Hindlimb muscle (tissue), 1 donor: Measurements from ENCODE around the gene RAB11FIP5. TPM values are rescaled to one million over a fixed set of nuclear protein-coding genes. Genes with fewer than 3 reads are reported as not detected.
"Not testable (repeated sequence)": the region's sequence is repeated elsewhere in the genome, so short reads cannot be mapped to it uniquely, and the experiment has no call there.

Experiments used
- DNase-seq: peaks from one replicate; pipeline ENCODE4 v3.0.0-alpha.2; 2013
- polyA plus RNA-seq: library from polyadenylated mRNA; unstranded; fragments of 120-200 nt; gene quantifications from one replicate; pipeline ENCODE4 v1.2.1, GENCODE V29; 2013; ENCODE audit not compliant: insufficient read length

RAB11FIP5 gene, protein sequence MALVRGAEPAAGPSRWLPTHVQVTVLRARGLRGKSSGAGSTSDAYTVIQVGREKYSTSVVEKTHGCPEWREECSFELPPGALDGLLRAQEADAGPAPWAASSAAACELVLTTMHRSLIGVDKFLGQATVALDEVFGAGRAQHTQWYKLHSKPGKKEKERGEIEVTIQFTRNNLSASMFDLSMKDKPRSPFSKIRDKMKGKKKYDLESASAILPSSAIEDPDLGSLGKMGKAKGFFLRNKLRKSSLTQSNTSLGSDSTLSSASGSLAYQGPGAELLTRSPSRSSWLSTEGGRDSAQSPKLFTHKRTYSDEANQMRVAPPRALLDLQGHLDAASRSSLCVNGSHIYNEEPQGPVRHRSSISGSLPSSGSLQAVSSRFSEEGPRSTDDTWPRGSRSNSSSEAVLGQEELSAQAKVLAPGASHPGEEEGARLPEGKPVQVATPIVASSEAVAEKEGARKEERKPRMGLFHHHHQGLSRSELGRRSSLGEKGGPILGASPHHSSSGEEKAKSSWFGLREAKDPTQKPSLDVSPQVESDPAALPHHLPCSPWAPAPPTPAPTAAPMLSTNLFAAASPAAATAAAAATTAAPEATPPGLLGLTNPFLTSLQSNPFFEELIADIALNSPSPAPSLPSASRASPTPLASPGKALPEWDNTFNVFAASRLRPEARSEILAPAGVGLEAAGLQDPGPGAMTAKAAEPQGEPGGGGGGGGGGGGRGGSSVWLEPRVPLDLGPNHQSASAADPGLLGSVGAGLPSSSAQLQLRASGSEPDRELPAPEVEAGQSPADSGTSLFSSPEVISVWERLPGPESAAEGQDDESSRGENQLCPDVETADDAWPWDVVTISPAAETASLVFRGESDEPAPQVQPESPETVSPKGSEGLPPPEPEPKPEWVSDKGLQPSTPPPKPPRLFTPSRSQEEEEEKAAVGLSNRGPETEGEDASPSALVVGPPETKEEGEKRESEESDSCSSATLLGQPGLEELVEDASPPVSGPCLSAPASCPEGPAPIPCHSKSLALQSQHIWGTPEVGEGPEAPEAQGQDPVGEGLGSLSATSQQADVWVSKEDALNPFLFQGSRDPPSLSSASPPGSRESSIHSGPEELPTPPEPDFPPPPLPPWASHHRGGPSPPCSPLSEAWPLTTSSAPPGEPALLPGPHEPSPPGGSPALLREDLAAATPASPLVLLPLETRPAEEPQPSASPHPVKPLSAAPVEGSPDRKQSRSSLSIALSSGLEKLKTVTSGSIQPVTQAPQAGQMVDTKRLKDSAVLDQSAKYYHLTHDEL (N-terminal part only)
- polyA plus RNA-seq = 18.8 TPM

- DNase-seq = peak; percentile 81
Observed at GRCh38 chr2:73112913-73113854, at the start of gene RAB11FIP5. RAB11FIP5 (minus strand) TSS chr2:73112948; CDS start chr2:73112777, 171 bp downstream.

DNA sequence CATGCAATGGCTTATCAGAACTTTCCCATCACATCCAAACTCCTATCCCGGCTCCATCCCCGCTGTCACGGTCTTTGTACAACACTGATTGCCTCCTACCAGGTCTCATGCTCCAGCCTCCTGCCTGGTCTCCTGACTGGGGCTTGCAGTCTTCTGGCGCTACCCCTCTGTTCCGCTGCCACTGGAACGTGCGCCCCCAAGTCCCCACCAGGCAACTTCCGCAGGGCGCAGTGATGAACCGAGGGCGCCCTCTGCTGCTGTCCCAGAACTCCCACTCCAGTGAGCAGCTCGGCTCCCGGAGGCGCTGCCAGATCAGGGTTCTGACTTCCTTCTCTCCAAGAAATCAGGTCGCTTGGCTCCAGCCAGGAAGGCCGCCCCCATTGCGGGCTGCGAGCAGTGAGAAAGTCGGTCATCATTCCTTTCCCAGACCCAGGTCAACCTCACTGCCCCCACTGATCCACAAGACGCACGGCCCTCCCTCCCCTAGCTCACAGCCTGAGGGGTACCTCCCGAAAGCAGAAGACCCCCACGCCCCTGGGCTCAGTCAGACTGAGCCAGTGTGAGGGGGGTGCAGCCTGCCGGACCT is 43.9 kb upstream of the RAB11FIP5 start:
- peak; percentile 63 for DNase-seq

DNA sequence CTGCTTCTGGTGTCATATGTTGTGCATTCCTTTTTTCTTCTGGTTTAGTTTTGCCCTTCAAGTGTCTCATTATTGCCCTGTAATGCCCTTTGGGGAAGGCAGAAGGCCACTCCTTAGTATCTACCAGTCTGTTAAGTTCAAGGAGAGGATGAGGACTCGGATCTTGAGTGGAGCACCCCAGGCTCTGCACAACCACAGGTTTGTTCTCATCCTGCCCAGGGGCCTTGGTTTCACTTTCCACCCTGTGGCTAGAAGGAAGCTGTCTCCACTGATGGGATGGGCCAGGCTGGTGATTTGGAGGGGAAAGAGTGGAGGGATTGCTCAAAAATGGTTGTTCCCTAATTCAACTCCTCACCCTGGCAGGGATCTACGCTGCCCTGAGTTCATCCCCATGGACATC is 30.2 kb upstream of the RAB11FIP5 start:
- no peak for DNase-seq

DNA sequence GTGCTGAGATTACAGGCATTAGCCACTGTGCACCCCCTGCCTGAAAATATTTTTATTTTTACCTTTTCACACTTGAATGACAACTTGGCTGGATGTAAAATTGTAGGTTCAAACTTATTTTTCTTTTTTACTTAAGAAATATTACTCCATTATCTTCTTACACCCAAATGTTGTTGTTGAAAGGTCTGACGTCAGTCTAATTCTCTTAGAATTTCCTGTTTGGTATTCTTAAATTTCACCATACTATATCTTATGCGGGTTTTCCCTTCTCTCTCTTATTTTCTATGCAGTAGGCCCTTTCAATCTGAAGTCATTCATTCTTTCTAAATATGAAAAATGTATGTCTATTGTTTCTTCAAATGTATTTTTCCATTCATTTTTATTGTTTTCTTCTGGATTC is 29.1 kb upstream of the RAB11FIP5 start:
- DNase-seq = no peak

GRCh38 chr2:73135236-73135635 is 22.5 kb upstream of the RAB11FIP5 start:
- no peak for DNase-seq

DNA sequence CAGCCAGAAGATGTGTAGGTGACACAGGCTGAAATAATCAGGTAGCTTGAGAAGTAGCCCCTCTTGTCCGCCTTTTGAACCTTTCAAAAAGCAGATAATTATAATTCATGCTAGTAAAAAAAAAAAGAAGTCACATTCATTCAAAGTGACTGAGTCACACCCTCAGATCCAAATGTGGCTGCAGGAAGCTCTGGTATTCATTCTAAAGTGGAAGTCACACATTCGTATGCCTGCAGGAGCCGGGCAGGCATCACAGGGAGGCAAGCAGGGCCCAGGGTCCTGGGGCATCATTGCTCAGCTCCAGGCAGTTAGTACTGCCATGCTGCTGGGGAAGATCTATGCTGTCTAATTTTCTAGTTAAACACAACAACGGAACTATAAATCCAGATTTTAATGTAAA is 21.7 kb upstream of the RAB11FIP5 start:
- DNase-seq = no peak

DNA sequence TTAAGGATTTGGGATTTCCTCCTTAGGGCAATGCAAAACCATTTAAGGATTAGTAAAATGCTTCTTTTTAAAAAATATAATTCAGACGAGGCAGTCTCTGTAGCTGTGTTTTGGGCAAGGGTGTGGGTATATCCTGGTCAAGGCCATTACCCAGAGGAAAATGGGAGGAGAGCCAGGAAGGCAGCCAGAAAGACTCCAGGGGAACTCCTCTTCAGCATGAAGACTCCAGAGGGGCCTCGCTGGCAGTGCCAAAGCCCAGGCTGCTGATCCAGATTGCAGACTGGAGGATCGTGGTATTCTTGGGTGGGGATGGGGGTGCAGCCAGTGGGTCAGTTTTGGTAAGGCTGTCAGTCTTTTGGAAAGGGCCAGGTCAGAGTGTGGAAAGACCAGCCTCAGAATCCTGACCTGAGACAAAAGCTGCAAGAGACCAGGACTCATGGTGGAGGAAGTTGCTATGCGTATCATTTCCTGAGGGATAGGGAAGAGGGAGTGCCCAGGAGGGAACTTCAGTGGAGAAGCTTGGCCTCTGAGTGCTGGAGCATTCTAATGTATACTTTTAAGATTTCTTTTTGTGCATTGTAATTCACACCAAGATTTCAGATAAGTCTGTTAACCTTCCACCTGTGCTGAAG is 20.9 kb upstream of the RAB11FIP5 start:
- no peak for DNase-seq

DNA sequence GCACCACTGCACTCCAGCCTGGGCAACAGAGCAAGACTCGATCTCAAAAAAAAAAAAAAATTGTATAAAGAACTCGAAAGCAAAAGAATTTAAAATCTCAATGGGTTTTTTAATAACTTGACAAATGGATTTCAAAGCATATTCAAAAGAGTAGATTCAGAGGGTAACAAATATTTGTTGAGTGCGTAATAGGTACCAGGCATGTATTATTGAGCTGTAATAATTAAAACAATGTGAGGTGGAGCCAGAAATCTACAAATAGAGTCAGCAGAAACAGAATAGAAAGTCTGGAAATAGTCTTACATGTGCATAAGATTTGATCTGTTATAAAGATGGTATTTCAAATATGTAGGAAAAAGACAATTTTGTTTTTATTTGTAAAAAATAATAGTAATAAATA is 19.1 kb upstream of the RAB11FIP5 start:
- DNase-seq = no peak

- DNase-seq = no peak
Observed at GRCh38 chr2:73130790-73131189, 18.0 kb upstream of the RAB11FIP5 start.

DNA sequence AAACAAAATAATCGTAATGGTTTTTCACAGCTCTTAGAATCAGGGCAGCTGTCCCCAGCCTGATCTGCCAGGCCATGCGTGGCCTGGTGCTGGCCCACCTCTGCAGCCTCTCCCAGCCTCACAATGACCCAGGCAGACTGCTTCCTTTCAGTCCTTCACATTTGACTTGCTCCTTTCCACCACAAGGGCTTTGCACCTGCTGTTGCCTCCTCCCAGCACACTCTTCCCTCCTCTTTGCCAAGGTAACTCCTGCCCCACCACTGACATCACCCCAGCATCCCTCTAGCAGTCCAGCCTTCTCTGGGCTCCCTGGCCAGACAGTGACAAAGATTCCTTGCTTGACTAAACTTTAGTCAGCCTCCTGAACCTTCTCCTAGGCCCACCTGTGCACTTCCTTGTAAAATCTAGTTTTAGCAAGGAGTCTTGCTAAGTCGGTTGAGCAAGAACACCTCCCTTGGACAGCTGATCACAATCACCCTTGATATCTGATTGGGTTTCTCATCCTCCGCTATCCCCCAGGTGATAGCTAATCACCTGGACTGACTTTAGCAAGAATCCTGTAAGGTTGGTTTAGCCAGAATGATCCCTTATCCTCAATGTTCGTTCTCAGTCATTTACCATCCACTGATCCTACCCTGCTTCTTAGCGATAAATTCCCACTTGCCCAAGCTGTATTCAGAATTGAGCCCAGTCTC is 16.2 kb upstream of the RAB11FIP5 start:
- DNase-seq = no peak

DNA sequence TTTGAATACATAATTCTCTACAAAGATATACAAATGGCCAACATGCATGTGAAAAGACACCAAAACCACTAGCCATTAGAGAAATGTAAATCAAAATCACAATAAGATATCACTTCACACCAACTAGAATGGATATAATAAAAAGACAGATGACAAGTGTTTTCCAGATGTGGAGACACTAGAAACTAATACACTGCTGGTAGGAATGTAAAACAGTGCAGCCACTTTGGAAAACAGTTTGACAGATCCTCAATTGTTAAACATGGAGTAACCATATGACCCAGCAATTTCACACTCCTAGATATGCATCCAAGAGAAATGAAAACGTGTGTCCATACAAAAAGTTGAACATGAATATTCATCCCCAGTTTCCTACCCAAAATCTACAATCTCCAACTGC is 9.8 kb upstream of the RAB11FIP5 start:
- DNase-seq = no peak

DNA sequence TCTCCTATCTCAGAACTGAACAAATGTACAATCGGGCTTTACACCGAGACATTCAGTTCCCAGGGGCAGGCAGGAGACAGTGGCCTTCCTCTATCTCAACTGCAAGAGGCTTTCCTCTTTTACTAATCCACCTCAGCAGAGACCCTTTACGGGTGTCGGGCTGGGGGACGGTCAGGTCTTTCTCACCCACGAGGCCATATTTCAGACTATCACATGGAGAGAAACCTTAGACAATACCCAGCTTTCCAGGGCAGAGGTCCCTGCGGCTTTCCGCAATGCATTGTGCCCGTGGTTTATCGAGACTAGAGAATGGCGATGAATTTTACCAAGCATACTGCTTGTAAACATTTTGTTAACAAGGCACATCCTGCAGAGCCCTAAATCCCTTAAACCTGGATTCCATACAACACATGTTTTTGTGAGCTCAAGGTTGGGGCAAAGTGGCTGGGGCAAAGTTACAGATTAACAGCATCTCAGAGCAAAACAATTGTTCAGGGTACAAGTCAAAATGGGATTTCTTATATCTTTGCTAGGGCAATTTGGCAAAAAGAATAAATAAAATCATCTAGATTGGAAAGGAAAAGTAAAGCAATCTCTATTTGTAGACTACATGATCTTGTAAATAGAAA is 7.0 kb upstream of the RAB11FIP5 start:
- DNase-seq = not testable (repeated sequence)

GRCh38 chr2:73117441-73117840 is 4.7 kb upstream of the RAB11FIP5 start:
- DNase-seq = no peak

- no peak for DNase-seq
Observed at GRCh38 chr2:73116182-73116960, 3.6 kb upstream of the RAB11FIP5 start.

DNA sequence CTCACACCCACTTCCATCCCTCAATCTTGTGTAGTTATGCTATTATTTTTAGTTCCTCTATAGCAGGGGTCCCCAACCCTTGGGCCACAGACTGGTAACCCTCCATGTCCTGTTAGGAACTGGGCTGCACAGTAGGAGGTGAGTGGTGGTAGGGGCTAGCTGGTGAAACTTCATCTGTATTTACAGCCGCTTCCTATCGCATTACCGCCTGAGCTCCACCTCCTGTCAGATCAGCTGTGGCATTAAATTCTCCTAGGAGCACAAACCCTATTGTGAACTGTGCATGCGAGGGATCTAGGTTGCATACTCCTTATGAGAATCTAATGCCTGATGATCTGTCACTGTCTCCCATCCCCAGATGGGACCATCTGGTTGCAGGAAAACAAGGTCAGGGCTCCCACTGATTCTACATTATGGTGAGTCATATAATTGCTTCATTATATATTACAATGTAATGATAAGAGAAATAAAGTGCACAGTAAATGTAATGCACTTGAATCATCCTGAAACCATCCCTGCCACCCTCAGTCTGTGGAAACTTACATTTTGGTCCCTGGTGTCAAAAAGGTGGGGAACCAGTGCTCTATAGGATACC is 1.6 kb upstream of the RAB11FIP5 start:
- DNase-seq = no peak

GRCh38 chr2:73112026-73112912 is 479 bp downstream of the RAB11FIP5 start:
- DNase-seq = peak; percentile 58
